Upper lobe of left lung (tissue), 6 donors: ENCODE results near the gene TTBK2. TPM values are rescaled to one million over a fixed set of nuclear protein-coding genes. Genes with fewer than 3 reads are reported as not detected.
A peak's percentile ranks its signal among the peaks of the same experiment; 100 is the strongest.

Source experiments
- ATAC-seq, 2 donors: fragments of 200-7000 bp; cut with Tn5 transposase; one replicate each; pipeline ENCODE4 v1.9.1; 2022; ENCODE audit warnings: mild to moderate bottlenecking in 2 of 2, moderate library complexity in 2 of 2; ENCODE audit not compliant: low FRiP score in 2 of 2
- DNase-seq, 2 donors: peaks; one replicate each; pipeline ENCODE4 v3.0.0-alpha.2; 2019 to 2020
- H3K27ac ChIP-seq, 4 donors: fragments of 200-600 bp; sonication (generic); one replicate each; pipeline ENCODE4 v1.5.1; 2016 to 2019
- H3K27me3 ChIP-seq, 4 donors: fragments of 200-600 bp; sonication (generic); one replicate each; pipeline ENCODE4 v1.5.1; 2017 to 2019
- H3K36me3 ChIP-seq, 4 donors: fragments of 200-600 bp; sonication (generic); one replicate each; pipeline ENCODE4 v1.5.1; 2016 to 2019
- H3K4me1 ChIP-seq, 4 donors: fragments of 200-600 bp; sonication (generic); one replicate each; pipeline ENCODE4 v1.5.1; 2018 to 2019
- H3K4me3 ChIP-seq, 4 donors: fragments of 200-600 bp; sonication (generic); one replicate each; pipeline ENCODE4 v1.5.1; 2017 to 2019; ENCODE audit warnings: mild to moderate bottlenecking in 2 of 4, moderate library complexity in 1 of 4
- H3K9me3 ChIP-seq, 4 donors: fragments of 200-600 bp; sonication (generic); one replicate each; pipeline ENCODE4 v1.5.1; 2018 to 2019
- CTCF ChIP-seq, 6 experiments: fragments of 450-650 bp in 4 of 6; fragments of 200-600 bp in 2 of 6; sonication (generic) in 2 of 6; IDR thresholded peaks; one replicate each; pipeline ENCODE4 v1.5.1; 2016 to 2019; ENCODE audit warnings: antibody characterized with exemption in 6 of 6
- EP300 ChIP-seq, 4 donors: sonication (generic); formaldehyde crosslinking; IDR thresholded peaks; one replicate each; pipeline ENCODE4 v1.5.1; 2017; ENCODE audit warnings: antibody characterized with exemption in 4 of 4, control low read depth in 2 of 4
- POLR2A ChIP-seq, 4 donors: fragments of 450-650 bp; IDR thresholded peaks; one replicate each; pipeline ENCODE4 v1.5.1; 2016 to 2017; ENCODE audit warnings: antibody characterized with exemption in 4 of 4, mild to moderate bottlenecking in 2 of 4
- POLR2AphosphoS5 ChIP-seq, 2 donors: sonication (generic); formaldehyde crosslinking; IDR thresholded peaks; one replicate each; pipeline ENCODE4 v1.5.1; 2017; ENCODE audit warnings: antibody characterized with exemption in 2 of 2
- WGBS, 2 donors: methylation state at CpG; one replicate each; pipeline ENCODE4 v1.1.5; 2017 to 2018; 5-methylcytosine and 5-hydroxymethylcytosine counted together
- total RNA-seq, 6 donors: library from RNA; depleted of rRNA in 4 of 6; stranded (reverse); fragments of >200 nt in 4 of 6; gene quantifications; one replicate each; pipeline versions ENCODE4 v1.1.0 to v1.2.1, GENCODE V29; 2016 to 2021
- donor health status: DM: no; HTN: no; CAD: no; lungs with moderate emphysema.
- donor health status: DM: no; HTN: yes; CAD: no; lungs with severe emphysema.

Gene TTBK2
- total RNA-seq, 6 donors from 2014 or later: 8.2 to 28.3 (median 13.2) TPM

DNA sequence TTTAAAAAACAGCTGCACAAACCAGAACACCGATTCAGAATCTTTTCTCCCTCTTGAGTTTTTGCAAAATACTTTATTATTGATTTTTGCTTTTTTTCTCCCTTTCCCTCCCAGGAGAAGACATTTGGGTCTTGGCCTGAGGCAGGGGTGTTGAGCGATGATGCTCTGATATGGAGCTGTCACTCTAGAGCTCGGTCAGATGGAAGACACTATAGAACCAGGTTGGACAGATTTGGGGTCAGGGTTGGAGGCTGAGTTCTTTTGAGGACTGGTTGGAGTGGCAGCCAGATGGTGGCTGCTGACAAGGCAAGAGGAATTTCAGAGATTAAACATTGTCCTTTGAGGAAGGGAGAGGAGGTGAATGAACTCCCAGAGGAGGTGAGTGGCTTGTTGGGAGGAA is 200.5 kb downstream of the TTBK2 start:
- TF ChIP-seq POLR2A (IDR thresholded peaks at IDR 0.05): no peak
- TF ChIP-seq EP300 (IDR thresholded peaks at IDR 0.05): no peak
- TF ChIP-seq POLR2AphosphoS5 (IDR thresholded peaks at IDR 0.05): no peak
- TF ChIP-seq CTCF (IDR thresholded peaks at IDR 0.05): no peak
- ATAC-seq (no peak), DNase-seq (no peak)
- WGBS, 2 donors: 97 to 98% methylated on average over 3 of the region's 3 CpGs
- Histone ChIP-seq H3K27me3 (no peaks in the 10 kb centered on the region), H3K4me3 (no peak overlapping the region), H3K4me1 (peaks cover 3 to 4% (median 3%) of the 10 kb centered on the region in 4 donors), H3K9me3 (no peaks in the 10 kb centered on the region), H3K36me3 (peaks cover 4 to 77% (median 43%) of the 10 kb centered on the region in 4 donors), H3K27ac (no peak overlapping the region)

DNA sequence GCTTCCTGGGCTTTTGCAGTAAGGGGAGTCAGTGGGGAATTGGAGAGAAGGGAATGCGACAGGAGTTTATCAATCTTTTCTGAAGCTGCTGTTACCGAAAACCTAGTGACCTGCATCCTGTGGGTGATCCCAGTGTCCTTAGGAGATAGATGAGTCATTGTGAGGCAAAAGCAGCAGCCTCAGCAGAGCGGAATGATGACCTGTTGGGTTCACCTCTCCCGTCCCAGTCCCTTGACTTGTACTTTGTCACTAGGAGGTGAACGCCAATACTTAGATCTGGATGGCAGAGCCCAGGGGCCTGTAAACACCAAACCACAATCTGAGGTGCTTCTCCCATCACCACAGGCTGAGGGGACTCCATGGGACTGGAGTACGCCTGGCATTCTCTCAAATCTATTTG is 201.5 kb downstream of the TTBK2 start:
- 92 to 98% methylated on average over 6 of the region's 6 CpGs for WGBS, 2 donors
- TF ChIP-seq EP300 (IDR thresholded peaks at IDR 0.05) (no peak), POLR2A (IDR thresholded peaks at IDR 0.05) (no peak), POLR2AphosphoS5 (IDR thresholded peaks at IDR 0.05) (no peak), CTCF (IDR thresholded peaks at IDR 0.05) (no peak)
- Histone ChIP-seq H3K4me1 (peaks cover 5 to 11% (median 6%) of the 10 kb centered on the region in 4 donors), H3K27ac (no peak overlapping the region), H3K36me3 (peaks cover 3 to 67% (median 34%) of the 10 kb centered on the region in 4 donors), H3K27me3 (no peaks in the 10 kb centered on the region), H3K4me3 (no peak overlapping the region), H3K9me3 (no peaks in the 10 kb centered on the region)
- ATAC-seq (no peak), DNase-seq (no peak)

DNA sequence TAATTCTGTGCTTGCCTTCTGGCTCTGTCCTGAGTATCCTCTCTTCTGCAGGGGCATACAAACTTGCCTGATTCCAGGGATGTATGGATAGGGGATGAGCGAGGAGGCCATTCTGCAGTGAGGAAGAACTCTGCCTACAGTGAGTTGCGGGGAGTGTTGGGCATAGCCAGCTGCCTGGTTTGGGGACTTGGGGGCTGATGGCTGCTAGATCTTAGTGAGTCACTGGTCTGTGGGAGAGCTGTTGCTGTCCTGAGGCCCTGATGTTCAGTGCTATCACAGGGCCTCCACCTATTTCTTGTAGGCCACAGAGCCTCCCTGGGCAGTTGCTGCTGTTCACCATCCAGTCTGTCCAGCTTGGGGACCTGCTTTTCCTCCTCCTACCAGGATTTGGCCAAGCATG is 204.0 kb downstream of the TTBK2 start:
- 100% methylated on average over 2 of the region's 2 CpGs for WGBS, 2 donors

GRCh38 chr15:42716125-42716524 is 204.5 kb downstream of the TTBK2 start:
- 96 to 98% methylated on average over 5 of the region's 5 CpGs for WGBS, 2 donors
- no peak for TF ChIP-seq EP300 (IDR thresholded peaks at IDR 0.05)
- TF ChIP-seq POLR2A (IDR thresholded peaks at IDR 0.05): no peak
- TF ChIP-seq POLR2AphosphoS5 (IDR thresholded peaks at IDR 0.05): no peak
- TF ChIP-seq CTCF (IDR thresholded peaks at IDR 0.05): no peak
- no peak overlapping the region for H3K27ac ChIP-seq
- ATAC-seq (no peak), DNase-seq (no peak)
- H3K9me3 ChIP-seq: no peaks in the 10 kb centered on the region
- H3K27me3 ChIP-seq: no peaks in the 10 kb centered on the region
- peaks cover 5 to 11% (median 6%) of the 10 kb centered on the region in 4 donors for H3K4me1 ChIP-seq
- no peak overlapping the region for H3K4me3 ChIP-seq
- peaks cover 0 to 42% (median 23%) of the 10 kb centered on the region in 4 donors for H3K36me3 ChIP-seq

More for the DNA sequence above, 204.0 kb downstream of the TTBK2 start:
- no peak overlapping the region for H3K27ac ChIP-seq
- DNase-seq: no peak
- H3K4me1 ChIP-seq: peaks cover 5 to 11% (median 6%) of the 10 kb centered on the region in 4 donors
- H3K4me3 ChIP-seq: no peak overlapping the region
- no peaks in the 10 kb centered on the region for H3K27me3 ChIP-seq
- peaks cover 0 to 44% (median 24%) of the 10 kb centered on the region in 4 donors for H3K36me3 ChIP-seq
- ATAC-seq: no peak
- H3K9me3 ChIP-seq: no peaks in the 10 kb centered on the region
- TF ChIP-seq CTCF (IDR thresholded peaks at IDR 0.05) (no peak), POLR2AphosphoS5 (IDR thresholded peaks at IDR 0.05) (no peak), EP300 (IDR thresholded peaks at IDR 0.05) (no peak), POLR2A (IDR thresholded peaks at IDR 0.05) (no peak)

- 94 to 96% methylated on average over 4 of the region's 4 CpGs for WGBS, 2 donors
- Histone ChIP-seq H3K4me1 (peaks cover 5 to 11% (median 9%) of the 10 kb centered on the region in 4 donors), H3K9me3 (no peaks in the 10 kb centered on the region), H3K36me3 (peaks cover 0 to 7% (median under 1%) of the 10 kb centered on the region in 4 donors), H3K27me3 (no peaks in the 10 kb centered on the region), H3K27ac (no peak overlapping the region), H3K4me3 (no peak overlapping the region)
- DNase-seq (peak in 1 of 2 donors; percentile 8), ATAC-seq (no peak)
- TF ChIP-seq POLR2A (IDR thresholded peaks at IDR 0.05) (no peak), CTCF (IDR thresholded peaks at IDR 0.05) (no peak), POLR2AphosphoS5 (IDR thresholded peaks at IDR 0.05) (no peak), EP300 (IDR thresholded peaks at IDR 0.05) (no peak)
These were observed 208.0 kb downstream of the TTBK2 start for GRCh38 chr15:42712584-42712983.
